Loucy (cell line): Measurements from ENCODE around the gene MYO18B.

Experiments used
- CTCF ChIP-seq: fragments of 200-600 bp; sonication (generic); conservative IDR thresholded peaks from 2 replicates; pipeline ENCODE4 v1.5.1; 2014; ENCODE audit warnings: mild to moderate bottlenecking, antibody characterized with exemption, low read length
- EZH2phosphoT487 ChIP-seq: fragments of 200-600 bp; IDR thresholded peaks from 2 replicates; pipeline ENCODE4 v1.6.1; 2018; ENCODE audit warnings: antibody characterized with exemption, mild to moderate bottlenecking, moderate library complexity, borderline replicate concordance

DNA sequence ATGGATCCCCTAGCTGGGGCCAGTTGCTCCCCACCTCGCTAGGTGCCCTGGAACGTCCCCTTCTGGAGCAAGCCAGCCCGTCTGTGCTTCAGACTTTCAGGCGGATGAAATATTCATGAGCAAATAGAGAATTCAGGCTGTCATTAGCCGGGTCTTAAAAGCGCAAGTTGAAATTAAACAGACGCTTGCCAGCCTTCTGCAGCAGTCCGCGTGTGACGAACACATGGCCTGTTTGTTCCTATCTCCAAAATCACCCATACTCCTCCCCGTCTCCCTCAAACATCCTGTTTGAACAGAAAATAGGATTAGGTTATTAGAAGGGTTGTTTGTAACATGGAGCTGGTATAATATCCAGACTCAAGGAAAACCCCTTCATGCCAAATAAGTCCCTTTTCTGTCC is 38.7 kb downstream of the MYO18B start:
- TF ChIP-seq EZH2phosphoT487 (no peak), CTCF (no peak)
